Epidermal melanocyte (primary cell): ENCODE measurements around the gene FLT1.

ENCODE experiments used
- DNase-seq: peaks from one replicate; pipeline ENCODE4 v3.0.0; 2011; ENCODE audit warnings: low spot score; ENCODE audit not compliant: insufficient read length

FLT1 gene

DNA sequence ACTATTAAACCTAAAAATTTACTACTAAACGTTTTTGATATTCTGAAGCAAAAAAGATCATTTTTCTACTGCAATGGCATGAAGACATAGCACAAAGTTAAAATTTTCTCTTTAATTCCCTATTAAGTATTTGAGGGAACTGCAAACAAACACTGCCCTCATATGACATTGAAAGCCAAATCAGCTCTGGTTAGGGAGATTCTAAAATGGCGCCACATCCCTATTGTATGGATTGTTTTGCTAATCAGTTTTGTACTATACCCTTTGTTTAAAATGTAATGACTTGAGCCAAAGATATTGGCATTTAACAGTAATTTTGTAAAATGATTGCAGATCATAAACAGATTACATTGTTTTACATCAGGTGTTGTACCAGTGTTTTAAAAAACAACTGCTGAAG is 65.8 kb downstream of the FLT1 start:
- no peak for DNase-seq

DNA sequence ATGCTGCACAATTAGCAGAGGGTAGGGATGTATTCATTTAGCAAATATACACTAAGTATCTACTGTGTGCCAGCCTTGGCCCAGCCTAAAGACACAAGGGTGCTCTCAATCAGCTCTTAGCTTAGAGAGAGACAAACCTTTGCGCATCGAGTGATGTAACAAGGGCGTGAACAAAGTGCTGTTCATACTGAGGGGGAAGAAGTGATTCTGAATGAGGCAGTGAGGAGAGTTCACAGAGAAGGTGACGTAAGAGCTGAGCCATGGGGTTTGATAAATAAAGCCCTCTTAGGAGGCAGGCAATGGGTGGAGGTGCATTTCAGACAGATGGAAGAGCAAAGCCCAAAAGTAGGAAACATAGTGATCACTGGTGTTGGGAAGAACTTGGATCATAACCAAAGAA is 68.5 kb downstream of the FLT1 start:
- DNase-seq = no peak

DNA sequence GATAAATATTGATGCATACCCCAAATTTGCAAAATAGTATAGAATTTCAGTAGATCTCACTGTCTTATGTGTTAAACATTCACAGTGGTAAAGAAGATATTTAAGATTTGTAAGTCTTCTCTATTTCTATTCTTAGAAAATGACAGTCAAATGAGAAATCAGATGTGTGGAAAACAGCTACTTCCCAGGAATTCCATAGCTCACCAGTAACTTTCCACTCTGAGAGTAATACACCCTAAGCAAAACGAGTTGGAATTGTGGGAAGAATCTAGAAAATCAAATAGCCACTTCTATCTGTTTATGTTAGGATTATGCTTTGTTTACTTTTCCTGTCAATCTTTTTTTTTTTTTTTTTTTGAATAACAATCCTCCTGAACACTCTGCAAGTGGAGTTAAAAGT is 69.1 kb downstream of the FLT1 start:
- DNase-seq = no peak

GRCh38 chr13:28424541-28424940 is 70.4 kb downstream of the FLT1 start:
- DNase-seq = no peak

GRCh38 chr13:28423010-28423409 is 71.9 kb downstream of the FLT1 start:
- no peak for DNase-seq

DNA sequence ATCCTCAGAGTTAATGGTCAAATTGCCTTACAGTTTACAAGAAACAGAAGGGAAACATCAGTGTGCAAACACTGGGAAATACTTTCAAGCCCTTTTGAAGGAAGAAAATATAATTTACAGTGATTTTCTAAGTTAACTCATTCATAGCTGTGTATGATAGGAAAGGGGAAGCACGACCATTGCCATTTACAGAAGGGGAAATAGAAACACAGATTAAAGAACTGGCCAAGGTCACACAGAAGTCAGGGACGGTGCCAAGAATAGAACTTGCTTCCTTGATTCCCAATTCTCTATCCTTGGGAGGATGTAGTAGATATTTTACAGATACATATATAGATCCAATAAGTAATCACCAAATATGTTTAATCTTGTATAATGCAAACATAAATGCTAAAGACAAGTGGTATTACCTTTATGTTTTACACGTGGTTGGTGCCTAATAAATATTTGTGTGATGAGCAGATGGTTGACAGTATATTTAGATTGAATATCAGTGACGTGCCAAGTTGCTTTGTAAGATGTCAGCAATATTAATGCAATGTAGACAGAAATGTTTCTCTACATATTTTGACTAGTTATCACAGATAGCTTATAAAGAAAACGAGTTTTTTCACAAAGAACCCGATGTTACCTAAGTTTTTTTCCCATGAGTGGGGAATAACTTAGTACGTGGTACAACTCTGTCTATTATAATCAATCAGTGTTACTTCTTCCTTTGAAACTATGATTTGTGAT is 73.1 kb downstream of the FLT1 start:
- DNase-seq = no peak

GRCh38 chr13:28420704-28421103 is 74.2 kb downstream of the FLT1 start:
- DNase-seq = no peak

GRCh38 chr13:28415994-28416421 is 78.9 kb downstream of the FLT1 start:
- no peak for DNase-seq

DNA sequence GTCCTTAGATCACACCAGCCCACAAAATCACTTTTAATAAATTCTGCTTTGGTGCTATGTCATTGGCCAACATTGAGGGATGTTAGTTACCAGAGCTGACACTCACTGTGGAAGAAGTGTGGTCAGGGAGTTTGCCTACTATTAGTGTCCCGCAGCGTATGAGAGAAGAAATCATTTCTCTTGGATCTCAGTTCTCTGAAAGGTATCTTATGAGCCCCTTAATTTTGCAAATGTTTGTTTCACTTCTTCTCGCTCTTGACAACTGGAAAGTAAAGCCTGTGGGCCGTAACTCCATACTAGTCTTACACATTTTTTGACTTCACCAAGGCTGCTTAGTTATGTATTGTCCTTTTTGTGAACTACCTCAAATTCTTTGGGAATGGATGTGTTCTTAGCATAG is 80.9 kb downstream of the FLT1 start:
- no peak for DNase-seq

DNA sequence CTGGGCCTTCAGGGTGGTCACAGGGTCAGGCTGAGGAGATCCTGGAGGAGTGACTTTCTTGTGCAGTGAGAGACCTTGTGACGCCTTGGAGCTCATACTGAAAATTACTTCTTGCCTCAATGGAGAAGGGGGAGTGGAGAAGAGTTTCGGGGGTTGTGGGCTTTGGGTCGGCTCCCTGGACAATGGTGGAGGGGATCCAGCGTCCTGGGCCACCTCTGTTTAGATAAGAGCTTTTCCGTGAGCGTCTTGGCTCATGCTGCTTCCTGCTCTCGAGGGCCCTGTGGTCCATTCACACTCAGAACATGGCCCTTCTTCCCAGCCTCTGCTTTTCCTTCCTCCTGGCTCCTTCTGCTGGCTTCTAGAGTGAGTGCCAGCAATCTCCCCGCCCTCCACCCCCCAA is 81.9 kb downstream of the FLT1 start:
- DNase-seq = no peak

DNA sequence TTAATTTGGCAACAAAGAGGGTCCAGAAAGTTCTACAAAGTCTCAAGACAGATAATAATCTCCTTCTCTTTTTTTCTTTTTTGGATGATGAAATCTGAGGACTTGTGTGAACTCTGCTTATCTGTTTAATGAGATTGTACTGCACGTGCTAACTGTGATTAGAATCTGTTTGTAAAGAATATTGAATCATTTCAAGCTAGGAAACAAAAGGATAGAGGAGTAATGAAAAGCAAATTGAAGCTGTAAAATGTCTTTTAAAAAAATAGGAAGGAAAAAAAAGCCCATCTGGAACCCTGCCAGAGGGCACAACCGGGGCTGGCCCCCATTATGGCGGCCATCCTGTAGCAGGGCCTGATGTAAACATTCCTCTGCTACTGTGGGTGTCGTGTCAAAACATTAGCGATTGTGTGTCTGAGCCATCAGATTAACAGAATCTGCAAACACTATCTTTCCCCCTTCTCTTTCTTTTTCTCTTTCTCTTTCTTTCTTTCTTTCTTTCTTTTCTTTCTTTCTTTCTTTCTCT is 83.0 kb downstream of the FLT1 start:
- no peak for DNase-seq

DNA sequence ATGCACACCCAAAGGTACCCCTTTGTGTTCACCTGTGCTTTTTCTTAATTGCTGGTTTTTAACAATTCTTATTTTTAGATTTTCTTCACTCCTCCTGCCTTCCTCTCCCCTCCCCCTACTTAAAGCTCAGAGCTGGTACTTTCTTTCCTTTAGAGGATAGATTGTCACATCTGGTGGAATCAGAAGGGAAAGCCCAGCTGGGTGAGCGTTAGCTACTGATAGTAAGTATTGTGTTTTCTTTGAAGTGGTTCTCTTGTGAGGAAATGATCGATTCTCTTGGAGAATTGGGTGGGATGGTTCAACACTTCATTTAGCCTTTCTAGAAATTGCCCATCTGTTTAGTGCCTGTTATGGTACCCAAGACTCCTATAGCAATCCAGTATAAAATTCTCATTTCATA is 84.8 kb downstream of the FLT1 start:
- DNase-seq = no peak

- DNase-seq = no peak
Observed at GRCh38 chr13:28409648-28410047, 85.3 kb downstream of the FLT1 start.

- no peak for DNase-seq
Observed at GRCh38 chr13:28408863-28409262, 86.1 kb downstream of the FLT1 start.

DNA sequence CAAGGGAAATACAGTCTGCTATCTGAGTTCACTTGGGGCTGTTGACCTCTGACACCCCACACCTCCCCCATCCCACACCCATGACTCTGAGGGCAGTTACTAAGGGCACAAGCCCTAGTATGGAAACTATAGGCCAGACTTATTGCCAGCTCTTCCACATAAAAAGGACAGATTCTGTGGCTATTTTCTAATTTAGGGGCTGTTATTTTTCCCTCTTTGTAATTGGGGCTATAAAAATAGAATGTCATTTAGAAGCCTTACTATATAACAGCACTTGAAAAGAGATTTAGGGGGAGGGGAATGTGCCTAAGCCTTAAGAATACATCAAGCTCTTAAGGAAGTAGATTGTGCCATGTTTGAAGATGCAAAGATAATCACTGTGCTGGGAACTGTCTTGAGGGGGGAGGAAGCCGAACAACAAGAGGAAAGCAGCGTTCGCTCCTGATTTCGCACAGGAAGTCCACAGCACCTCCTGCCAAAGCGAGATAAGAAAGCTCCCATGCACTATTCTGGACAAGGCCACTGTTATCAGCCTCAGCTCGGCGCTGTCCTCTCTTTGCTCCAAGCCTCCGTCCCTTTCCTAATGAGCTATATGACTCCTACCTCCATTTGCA is 86.6 kb downstream of the FLT1 start:
- DNase-seq = no peak

GRCh38 chr13:28406733-28407266 is 88.1 kb downstream of the FLT1 start:
- no peak for DNase-seq

- DNase-seq = no peak
Observed at GRCh38 chr13:28402057-28402381, 92.9 kb downstream of the FLT1 start.

GRCh38 chr13:28401303-28402056 is 93.4 kb downstream of the FLT1 start:
- DNase-seq = no peak

- DNase-seq = no peak
Observed at GRCh38 chr13:28396053-28396452, 98.9 kb downstream of the FLT1 start.

DNA sequence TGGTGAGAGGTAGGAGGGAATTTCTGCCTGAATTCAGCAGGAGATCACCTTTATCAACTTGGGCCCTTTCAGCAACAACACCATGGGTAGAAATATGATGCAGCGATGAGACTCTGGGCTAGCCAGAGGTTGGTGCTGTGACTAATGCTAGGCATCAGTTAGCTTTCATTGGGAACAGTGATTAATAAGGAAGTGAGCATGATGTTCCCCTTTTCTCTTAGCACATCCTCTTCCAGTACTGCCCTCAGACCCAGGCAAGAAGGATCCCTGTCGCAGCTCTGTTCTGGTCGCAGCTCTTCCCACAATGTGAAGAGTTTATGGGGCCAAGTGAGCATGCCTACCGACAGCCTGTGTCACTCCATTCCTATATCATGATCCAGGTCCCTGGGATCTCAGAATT is 100.5 kb downstream of the FLT1 start:
- no peak for DNase-seq

DNA sequence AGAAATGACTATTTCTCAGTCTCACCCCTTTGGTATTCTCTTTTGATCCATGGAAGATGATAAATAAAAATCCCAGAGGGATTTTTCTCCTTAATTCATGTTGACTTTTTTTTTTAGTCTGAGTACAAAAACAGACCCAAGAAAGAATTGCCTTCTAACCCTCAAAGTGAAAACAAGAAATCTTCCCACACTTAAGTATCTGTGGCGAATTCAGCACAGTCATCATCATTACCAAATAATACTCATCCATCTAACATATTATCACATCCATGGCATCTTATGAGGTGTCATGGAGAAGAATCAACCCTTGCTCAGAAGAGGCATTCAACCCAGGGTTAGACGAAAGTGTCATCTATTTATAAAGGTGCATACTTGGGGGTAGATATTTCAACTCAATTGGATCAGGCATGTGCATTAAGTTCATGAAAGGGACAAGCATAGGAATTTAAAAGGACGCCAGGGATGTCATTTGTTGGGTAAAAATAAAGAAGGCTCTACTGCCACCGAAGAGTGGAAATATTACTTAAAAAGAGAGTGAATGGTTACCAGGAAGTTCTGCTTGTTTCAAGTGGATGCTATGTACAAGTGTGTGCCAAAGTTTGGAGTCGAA is 101.9 kb downstream of the FLT1 start:
- no peak for DNase-seq

GRCh38 chr13:28392428-28392827 is 102.5 kb downstream of the FLT1 start:
- no peak for DNase-seq
